ENCODE data around the gene GAS7. TPM values are rescaled to one million over a fixed set of nuclear protein-coding genes. Genes with fewer than 3 reads are reported as not detected.
"Not testable (repeated sequence)": the region's sequence is repeated elsewhere in the genome, so short reads cannot be mapped to it uniquely, and the experiment has no call there.

GAS7 gene
- total RNA-seq, 1 donor from 2014 or later = 39.8 TPM

DNA sequence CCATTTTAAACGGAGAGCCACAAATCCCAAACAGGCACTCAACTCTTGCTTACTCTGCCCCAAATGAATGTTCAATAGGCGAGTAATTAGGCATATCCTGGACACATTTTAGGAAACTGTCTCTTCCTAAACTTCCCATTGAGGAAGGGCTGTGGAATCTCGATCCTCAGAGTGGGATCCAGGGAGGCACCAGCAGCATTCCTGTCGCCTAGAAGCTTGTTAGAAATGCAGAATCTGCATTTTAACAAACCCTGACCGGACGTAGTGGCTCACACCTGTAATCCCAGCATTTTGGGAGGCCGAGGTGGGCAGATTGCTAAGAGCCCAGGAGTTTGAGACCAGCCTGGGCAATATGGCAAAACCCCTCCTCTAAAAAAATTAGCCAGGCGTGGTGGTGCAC is 95.6 kb downstream of the GAS7 start:
- Mint-ChIP-seq H3K9me3 (no peaks in the 10 kb centered on the region), H3K36me3 (ENCODE audit: low read depth) (no peaks in the 10 kb centered on the region), H3K27ac (no peak overlapping the region), H3K4me3 (no peak overlapping the region), H3K4me1 (peaks cover 3% of the 10 kb centered on the region), H3K27me3 (peaks cover 2% of the 10 kb centered on the region)
- ChIA-PET CTCF (no interaction called here), POLR2A (no interaction called here)
- ATAC-seq (ENCODE audit: low read depth) = no peak
- DNase-seq = no peak
- intact Hi-C loops (cut with micrococcal nuclease) = loop anchor here (2.0 kb wide), 1 partner anchor 16 kb away; no protein-coding TSS in a partner anchor
- TF ChIP-seq, protein P1, sequence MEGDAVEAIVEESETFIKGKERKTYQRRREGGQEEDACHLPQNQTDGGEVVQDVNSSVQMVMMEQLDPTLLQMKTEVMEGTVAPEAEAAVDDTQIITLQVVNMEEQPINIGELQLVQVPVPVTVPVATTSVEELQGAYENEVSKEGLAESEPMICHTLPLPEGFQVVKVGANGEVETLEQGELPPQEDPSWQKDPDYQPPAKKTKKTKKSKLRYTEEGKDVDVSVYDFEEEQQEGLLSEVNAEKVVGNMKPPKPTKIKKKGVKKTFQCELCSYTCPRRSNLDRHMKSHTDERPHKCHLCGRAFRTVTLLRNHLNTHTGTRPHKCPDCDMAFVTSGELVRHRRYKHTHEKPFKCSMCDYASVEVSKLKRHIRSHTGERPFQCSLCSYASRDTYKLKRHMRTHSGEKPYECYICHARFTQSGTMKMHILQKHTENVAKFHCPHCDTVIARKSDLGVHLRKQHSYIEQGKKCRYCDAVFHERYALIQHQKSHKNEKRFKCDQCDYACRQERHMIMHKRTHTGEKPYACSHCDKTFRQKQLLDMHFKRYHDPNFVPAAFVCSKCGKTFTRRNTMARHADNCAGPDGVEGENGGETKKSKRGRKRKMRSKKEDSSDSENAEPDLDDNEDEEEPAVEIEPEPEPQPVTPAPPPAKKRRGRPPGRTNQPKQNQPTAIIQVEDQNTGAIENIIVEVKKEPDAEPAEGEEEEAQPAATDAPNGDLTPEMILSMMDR (IDR thresholded peaks at IDR 0.05) = no peak

DNA sequence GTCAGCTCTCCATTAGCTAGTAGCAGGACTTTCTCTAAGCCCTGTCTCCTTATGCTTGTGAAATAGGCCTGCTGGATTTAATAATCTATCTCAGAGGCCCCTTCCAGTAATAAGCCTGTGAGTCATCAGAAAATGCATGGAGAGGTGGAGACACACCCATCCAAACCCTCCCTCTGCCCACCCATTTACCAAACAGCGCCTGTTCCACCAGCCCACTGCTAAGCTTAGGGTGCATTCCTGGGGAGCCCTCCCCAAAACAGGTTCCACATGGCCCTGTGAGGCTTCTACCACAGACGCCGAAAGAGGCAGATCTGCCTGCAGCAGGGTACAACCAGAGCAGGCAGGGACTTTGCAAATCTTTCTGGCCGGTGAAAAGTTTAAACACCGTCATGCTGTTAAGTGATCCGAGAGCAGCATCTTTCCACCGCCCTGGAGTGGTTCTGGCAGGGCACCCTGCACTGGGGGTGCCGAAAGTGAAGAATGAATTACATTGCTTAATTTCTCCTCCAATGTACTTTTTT is 99.3 kb downstream of the GAS7 start:
- Mint-ChIP-seq H3K27ac (no peak overlapping the region), H3K4me1 (no peaks in the 10 kb centered on the region), H3K9me3 (no peaks in the 10 kb centered on the region), H3K4me3 (no peak overlapping the region), H3K36me3 (ENCODE audit: low read depth) (no peaks in the 10 kb centered on the region), H3K27me3 (no peaks in the 10 kb centered on the region)
- ATAC-seq (ENCODE audit: low read depth) = no peak
- TF ChIP-seq, protein P1 (IDR thresholded peaks at IDR 0.05) = no peak
- CTCF ChIA-PET = no interaction called here
- no peak for DNase-seq
- intact Hi-C loops (cut with micrococcal nuclease) = no loop called here
- POLR2A ChIA-PET = no interaction called here

DNA sequence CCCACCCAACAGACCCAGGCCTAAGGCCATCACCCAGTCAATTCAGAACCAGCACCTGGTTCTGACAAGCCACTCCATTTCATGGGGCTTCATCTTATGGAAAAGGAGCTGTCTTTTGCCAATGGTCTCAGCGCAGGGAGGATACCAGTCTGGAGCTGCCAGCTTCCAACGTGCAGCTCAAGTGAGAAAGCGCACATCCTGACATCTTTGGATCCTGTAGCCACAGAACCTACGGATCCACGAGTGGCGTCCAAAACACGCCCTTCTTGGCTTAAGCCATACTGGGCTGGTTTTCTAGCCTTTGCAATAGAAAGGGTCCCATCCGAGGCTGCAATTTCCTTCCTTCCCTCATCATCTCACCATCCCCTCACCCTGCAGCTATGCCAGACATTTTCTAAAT is 101.8 kb downstream of the GAS7 start:
- Mint-ChIP-seq H3K27me3 (no peaks in the 10 kb centered on the region), H3K27ac (no peak overlapping the region), H3K9me3 (peaks cover 4% of the 10 kb centered on the region), H3K4me3 (no peak overlapping the region), H3K36me3 (ENCODE audit: low read depth) (no peaks in the 10 kb centered on the region), H3K4me1 (no peaks in the 10 kb centered on the region)
- no peak for DNase-seq
- ATAC-seq (ENCODE audit: low read depth) = no peak
- ChIA-PET POLR2A (no interaction called here), CTCF (no interaction called here)
- intact Hi-C loops (cut with micrococcal nuclease) = no loop called here
- TF ChIP-seq, protein P1 (IDR thresholded peaks at IDR 0.05) = no peak

DNA sequence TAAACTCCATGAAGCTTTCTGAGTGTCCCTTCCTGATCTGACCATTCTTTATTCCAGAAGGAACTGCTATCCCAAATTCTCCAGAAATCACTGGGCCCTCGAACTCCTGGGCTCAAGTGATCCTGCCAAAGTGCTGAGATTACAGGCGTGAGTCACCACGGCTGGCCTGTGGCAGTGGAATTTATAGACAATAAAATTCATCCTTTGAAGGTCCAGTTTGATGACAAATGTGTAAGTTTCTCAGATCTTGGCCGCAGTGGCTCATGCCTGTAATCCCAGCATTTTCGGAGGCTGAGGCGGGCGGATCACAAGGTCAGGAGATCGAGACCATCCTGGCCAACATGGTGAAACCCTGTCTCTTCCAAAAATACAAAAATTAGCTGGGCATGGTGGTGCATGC is 103.1 kb downstream of the GAS7 start:
- H3K4me1 Mint-ChIP-seq; POLR2A ChIA-PET; CTCF ChIA-PET; H3K27ac Mint-ChIP-seq; ATAC-seq (ENCODE audit: low read depth); H3K4me3 Mint-ChIP-seq; DNase-seq; intact Hi-C loops (cut with micrococcal nuclease); H3K9me3 Mint-ChIP-seq; H3K36me3 Mint-ChIP-seq (ENCODE audit: low read depth); H3K27me3 Mint-ChIP-seq: not testable (repeated sequence)

DNA sequence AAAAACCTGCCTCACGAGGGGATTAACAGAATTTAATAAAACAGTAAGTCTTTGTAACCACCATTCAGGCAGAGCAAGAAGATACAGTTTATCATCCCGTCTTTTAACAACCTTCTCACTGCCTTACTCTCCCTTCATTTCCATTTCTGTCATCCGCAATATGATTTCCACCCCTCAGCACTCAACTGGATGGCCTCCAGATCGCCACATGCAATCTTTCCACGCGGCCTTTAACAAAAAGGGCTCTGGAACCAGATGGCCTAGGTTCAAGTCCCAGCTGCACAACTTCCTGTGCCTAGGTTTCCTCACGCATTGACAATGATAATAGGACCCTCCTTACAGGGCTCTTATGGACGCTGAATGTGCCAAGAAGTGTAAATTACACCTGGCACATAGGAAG is 103.6 kb downstream of the GAS7 start:
- CTCF ChIA-PET = no interaction called here
- no peaks in the 10 kb centered on the region for H3K27me3 Mint-ChIP-seq
- H3K4me3 Mint-ChIP-seq = no peak overlapping the region
- H3K9me3 Mint-ChIP-seq = peaks cover 4% of the 10 kb centered on the region
- POLR2A ChIA-PET = no interaction called here
- intact Hi-C loops (cut with micrococcal nuclease) = no loop called here
- DNase-seq = no peak
- TF ChIP-seq, protein P1 (IDR thresholded peaks at IDR 0.05) = no peak
- no peaks in the 10 kb centered on the region for H3K4me1 Mint-ChIP-seq
- H3K36me3 Mint-ChIP-seq (ENCODE audit: low read depth) = no peaks in the 10 kb centered on the region
- H3K27ac Mint-ChIP-seq = no peak overlapping the region
- no peak for ATAC-seq (ENCODE audit: low read depth)

DNA sequence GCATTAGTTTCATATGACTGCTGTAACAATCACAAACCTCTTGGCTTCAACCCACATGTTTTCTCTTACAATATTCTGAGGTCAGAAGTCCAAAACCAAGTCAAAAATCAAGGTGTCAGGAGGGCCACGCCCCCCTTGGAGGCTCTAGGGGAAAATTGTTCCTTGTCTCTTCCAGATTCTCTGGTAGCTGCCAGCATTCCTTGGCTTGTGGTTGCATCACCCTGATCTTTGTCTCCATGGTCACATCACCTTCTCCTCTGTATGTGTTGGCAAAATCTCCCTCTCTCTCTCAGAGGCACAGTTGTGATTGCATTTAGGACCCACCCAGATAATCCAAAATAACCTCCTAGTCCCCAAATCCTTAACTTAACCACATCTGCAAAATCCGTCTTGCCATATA is 105.8 kb downstream of the GAS7 start:
- intact Hi-C loops (cut with micrococcal nuclease) = no loop called here
- Mint-ChIP-seq H3K9me3 (peaks cover 4% of the 10 kb centered on the region), H3K27me3 (no peaks in the 10 kb centered on the region), H3K4me3 (no peak overlapping the region), H3K36me3 (ENCODE audit: low read depth) (no peaks in the 10 kb centered on the region), H3K27ac (no peak overlapping the region), H3K4me1 (peaks cover 2% of the 10 kb centered on the region)
- POLR2A ChIA-PET = no interaction called here
- DNase-seq = no peak
- CTCF ChIA-PET = no interaction called here
- TF ChIP-seq, protein P1 (IDR thresholded peaks at IDR 0.05) = no peak
- no peak for ATAC-seq (ENCODE audit: low read depth)
